Choroid plexus epithelial cell (primary cell): Measurements from ENCODE around the gene ZDHHC14.

ENCODE experiments used
- DNase-seq: peaks from one replicate; pipeline ENCODE4 v3.0.0-alpha.2; 2010; ENCODE audit warnings: low read depth
- H3K4me3 ChIP-seq: 2 replicates; pipeline ENCODE4 v1.5.1; 2011; ENCODE audit warnings: low read depth, mild to moderate bottlenecking, control low read depth, low read length, moderate library complexity
- TF ChIP-seq, protein P1 (sequence below): conservative IDR thresholded peaks from 2 replicates; pipeline ENCODE4 v1.5.1; 2011; ENCODE audit warnings: low read depth, mild to moderate bottlenecking, control low read depth, inconsistent platforms, low read length, moderate library complexity

Gene ZDHHC14

GRCh38 chr6:157561929-157562810, 181.2 kb downstream of the ZDHHC14 start:
- DNase-seq: no peak
- H3K4me3 ChIP-seq: no peak overlapping the region
- TF ChIP-seq, protein P1, sequence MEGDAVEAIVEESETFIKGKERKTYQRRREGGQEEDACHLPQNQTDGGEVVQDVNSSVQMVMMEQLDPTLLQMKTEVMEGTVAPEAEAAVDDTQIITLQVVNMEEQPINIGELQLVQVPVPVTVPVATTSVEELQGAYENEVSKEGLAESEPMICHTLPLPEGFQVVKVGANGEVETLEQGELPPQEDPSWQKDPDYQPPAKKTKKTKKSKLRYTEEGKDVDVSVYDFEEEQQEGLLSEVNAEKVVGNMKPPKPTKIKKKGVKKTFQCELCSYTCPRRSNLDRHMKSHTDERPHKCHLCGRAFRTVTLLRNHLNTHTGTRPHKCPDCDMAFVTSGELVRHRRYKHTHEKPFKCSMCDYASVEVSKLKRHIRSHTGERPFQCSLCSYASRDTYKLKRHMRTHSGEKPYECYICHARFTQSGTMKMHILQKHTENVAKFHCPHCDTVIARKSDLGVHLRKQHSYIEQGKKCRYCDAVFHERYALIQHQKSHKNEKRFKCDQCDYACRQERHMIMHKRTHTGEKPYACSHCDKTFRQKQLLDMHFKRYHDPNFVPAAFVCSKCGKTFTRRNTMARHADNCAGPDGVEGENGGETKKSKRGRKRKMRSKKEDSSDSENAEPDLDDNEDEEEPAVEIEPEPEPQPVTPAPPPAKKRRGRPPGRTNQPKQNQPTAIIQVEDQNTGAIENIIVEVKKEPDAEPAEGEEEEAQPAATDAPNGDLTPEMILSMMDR: no peak

- no peak overlapping the region for H3K4me3 ChIP-seq
- no peak for DNase-seq
- TF ChIP-seq, protein P1: no peak
These were observed 182.0 kb downstream of the ZDHHC14 start for GRCh38 chr6:157562997-157563396.

DNA sequence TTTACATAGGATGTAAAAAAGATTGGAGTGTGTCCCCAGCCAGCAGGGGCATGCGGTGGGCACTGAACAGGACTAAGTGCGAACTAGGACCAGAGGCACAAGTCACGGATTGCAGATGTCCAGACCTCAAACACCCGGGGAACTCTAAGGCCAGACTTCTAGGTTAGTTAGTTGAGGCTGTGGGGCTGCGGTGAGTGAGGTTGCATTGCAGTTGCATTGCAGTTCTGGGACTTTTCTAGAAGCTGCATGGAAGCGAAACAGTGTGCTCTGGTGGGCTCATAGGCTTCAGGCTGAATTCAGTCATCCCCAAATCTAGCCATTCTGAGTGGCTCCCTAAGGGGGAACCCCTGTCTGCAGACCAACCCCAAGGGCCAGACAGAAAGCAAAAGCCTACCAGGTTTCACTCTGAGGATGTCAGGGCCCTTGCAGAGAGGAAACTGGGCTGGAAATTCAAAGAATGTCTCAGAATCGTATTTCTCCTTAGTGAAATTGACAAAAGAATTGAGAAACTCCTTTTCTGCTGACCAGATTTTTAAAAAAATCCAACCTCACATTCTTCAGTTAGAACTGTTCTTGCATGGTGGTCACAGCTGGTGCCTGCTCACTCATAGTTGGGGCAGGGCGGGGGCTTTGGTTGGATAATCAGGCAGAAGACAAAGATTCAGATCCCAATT, 182.8 kb downstream of the ZDHHC14 start:
- no peak overlapping the region for H3K4me3 ChIP-seq
- TF ChIP-seq, protein P1: no peak
- peak; percentile 54 for DNase-seq

- TF ChIP-seq, protein P1: no peak
- H3K4me3 ChIP-seq: no peak overlapping the region
- no peak for DNase-seq
These were observed 187.7 kb downstream of the ZDHHC14 start for GRCh38 chr6:157568702-157569101.

DNA sequence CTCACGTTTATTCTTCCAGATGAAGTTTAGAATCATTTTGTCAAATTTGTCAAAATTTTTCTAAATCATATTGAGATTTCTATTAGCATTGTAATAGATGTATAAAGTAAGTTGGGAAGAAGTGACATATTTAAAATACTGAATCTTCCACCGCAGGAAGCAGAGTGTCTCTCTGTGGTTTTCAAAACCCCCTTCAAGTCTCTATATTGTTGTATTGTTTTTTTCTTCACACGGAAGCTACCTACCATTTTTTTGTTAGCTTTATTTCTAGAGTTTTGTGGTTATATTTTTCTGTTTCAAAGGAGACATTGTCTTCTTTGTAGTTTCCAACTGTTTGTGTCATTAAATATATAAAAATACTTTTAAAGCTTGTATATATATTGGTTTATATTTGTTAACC, 188.6 kb downstream of the ZDHHC14 start:
- TF ChIP-seq, protein P1: no peak
- no peak for DNase-seq
- no peak overlapping the region for H3K4me3 ChIP-seq

GRCh38 chr6:157570104-157570503, 189.1 kb downstream of the ZDHHC14 start:
- DNase-seq: no peak
- no peak overlapping the region for H3K4me3 ChIP-seq
- TF ChIP-seq, protein P1: no peak
